SK-N-MC (cell line): Measurements from ENCODE around the gene SSC4D.

ENCODE experiments used
- EZH2 ChIP-seq: fragments of 200-600 bp; sonication (generic); IDR thresholded peaks from one replicate; pipeline ENCODE4 v1.6.1; 2017; ENCODE audit warnings: antibody characterized with exemption
- POLR2AphosphoS5 ChIP-seq: IDR thresholded peaks from 2 replicates; pipeline ENCODE4 v1.6.1; 2012; ENCODE audit warnings: mild to moderate bottlenecking, low read depth, low read length, borderline replicate concordance

DNA sequence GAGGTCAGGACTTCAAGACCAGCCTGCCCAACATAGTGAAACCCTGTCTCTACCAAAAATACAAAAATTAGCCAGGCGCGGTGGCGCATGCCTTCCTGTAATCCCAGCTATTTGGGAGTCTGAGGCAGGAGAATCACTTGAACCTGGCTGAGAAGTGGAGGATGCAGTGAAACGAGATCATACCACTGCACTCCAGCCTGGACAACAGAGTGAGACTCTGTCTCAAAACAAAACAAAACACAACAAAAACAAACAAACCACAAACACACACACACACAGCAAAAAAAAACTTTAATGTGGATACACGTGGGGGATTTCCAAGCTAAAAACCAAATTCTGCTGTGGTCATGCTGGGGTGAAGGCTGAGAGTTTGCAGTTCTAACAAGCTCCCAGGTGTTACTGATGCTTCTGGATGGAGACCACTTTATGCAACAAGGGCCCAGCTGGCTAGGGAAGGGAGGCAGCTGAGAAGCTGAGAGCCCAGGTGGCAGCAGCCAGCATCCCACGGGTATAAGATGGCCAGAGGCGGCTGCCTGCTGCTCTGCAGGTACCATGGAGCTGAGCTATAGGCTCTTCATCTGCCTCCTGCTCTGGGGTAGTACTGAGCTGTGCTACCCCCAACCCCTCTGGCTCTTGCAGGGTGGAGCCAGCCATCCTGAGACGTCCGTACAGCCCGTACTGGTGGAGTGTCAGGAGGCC is 15.1 kb upstream of the SSC4D start, which contains the start of gene ZP3:
- no peak for TF ChIP-seq EZH2
- TF ChIP-seq POLR2AphosphoS5 = no peak
